ENCODE data around the gene SLU7.

DNA sequence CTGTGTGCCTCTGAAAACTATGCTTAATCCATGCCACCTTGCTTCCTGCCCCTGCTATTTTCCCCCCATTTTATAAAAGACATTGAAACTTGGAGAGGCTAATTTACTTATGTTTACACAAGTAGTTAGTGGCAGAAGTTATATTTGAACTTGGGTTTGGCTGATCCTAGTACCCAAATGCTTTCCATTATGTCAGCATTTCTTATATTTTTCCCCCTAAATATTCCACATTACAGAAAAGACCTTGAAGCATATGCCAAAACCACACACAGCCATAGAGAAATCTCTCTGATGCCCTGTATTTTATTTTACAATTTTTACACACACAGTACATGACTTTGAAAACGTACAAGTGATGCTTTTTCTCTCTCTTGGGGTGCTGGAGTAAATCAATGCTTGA lies 59.6 kb downstream of the SLU7 start:
- TF ChIP-seq POLR2A (IDR thresholded peaks at IDR 0.05; ENCODE audit: low read depth, low read length) (no peak), TAF1 (IDR thresholded peaks at IDR 0.05; ENCODE audit: low read depth, low read length) (no peak), POLR2AphosphoS5 (IDR thresholded peaks at IDR 0.05; ENCODE audit: low read depth, low read length) (no peak), POU2F2 (IDR thresholded peaks at IDR 0.05; ENCODE audit: low read depth, low read length) (no peak)
